OCI-LY7 (cell line): ENCODE results near the gene ELP4.

Experiments
- CTCF ChIP-seq: fragments of 200-600 bp; sonication (generic); conservative IDR thresholded peaks from 2 replicates; pipeline ENCODE4 v1.5.1; 2014; ENCODE audit warnings: mild to moderate bottlenecking, antibody characterized with exemption, low read length, moderate library complexity, mixed read lengths
- EZH2phosphoT487 ChIP-seq: fragments of 200-600 bp; sonication (generic); IDR thresholded peaks from 2 replicates; pipeline ENCODE4 v1.6.1; 2018; ENCODE audit warnings: low read depth, borderline replicate concordance, mild to moderate bottlenecking, mixed run types, antibody characterized with exemption, low read length, moderate library complexity, mixed read lengths

DNA sequence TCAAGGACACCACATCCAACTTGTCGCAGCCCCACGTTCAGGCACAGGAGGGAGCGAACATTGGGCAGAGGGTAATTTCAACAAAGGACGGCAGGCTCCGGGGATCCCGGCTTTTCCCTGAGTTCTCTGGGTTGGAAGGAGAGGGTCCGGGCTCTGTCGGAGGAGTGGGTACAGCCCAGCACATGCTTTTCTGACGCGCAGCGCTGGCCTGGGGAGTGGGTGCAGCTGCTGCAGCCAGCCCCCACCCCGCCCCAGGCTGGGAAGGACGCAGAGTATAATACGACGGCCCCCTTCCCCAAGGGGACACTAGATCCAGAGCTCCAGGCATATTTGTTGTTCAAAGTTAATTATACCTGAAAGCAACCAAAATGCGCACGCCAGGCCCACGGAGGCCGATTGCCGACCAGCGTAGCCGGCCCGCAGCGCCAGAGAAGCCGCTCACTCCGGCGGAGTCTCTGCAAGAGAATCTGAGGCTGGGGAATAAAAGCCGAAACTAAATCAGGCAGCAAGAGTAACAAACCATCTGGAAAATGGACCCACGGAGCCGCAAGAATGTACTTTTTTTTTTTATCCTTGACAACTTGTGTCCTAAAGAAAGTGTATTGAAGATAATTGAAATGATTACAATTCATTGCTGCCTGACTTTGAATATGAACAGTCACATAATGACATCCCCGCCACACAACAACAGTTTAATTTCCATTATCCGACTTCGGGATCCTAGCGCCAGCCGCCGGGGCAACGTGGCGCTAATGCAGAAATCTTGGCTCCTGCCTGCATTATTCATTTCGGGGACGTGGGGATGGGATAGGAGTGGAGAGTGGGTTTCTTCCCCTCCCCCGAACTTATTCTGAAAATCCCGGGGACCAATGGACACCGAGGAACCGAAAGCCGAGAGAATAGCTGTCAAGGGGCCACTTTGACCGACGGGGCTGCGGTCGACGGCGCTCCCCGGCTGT, 315.6 kb downstream of the ELP4 start:
- TF ChIP-seq CTCF (no peak), EZH2phosphoT487 (no peak)
